Small intestine (tissue), 7 donors: Measurements from ENCODE around the gene PRKD2. TPM values are rescaled to one million over a fixed set of nuclear protein-coding genes. Genes with fewer than 3 reads are reported as not detected.
A peak's percentile ranks its signal among the peaks of the same experiment; 100 is the strongest.
"Not testable (repeated sequence)": the region's sequence is repeated elsewhere in the genome, so short reads cannot be mapped to it uniquely, and the experiment has no call there.

Source experiments
- DNase-seq, 2 donors: peaks; one replicate each; pipeline versions ENCODE4 v3.0.0 to v3.0.0-alpha.2; 2013
- FAIRE-seq: peaks from 2 replicates; lab custom pipeline; 2012; peaks lifted over from hg19 to GRCh38; lab: Jason Lieb, UNC
- H3K27ac ChIP-seq, 3 donors: one replicate each; pipeline ENCODE4 v1.5.1; 2013; ENCODE audit warnings: low read length in 2 of 3, mild to moderate bottlenecking in 2 of 3, control low read depth in 1 of 3, inconsistent platforms in 1 of 3, low read depth in 1 of 3, moderate library complexity in 1 of 3
- H3K27me3 ChIP-seq, 3 donors: one replicate each; pipeline ENCODE4 v1.6.1; 2013; ENCODE audit warnings: low read length in 3 of 3, inconsistent platforms in 1 of 3; ENCODE audit not compliant: control insufficient read depth in 3 of 3, insufficient read depth in 3 of 3
- H3K36me3 ChIP-seq, 3 donors: one replicate each; pipeline ENCODE4 v1.6.1; 2013; ENCODE audit warnings: low read length in 3 of 3, inconsistent platforms in 1 of 3, low read depth in 1 of 3, mild to moderate bottlenecking in 1 of 3, moderate library complexity in 1 of 3; ENCODE audit not compliant: control insufficient read depth in 3 of 3, insufficient read depth in 2 of 3
- H3K4me1 ChIP-seq, 3 donors: one replicate each; pipeline ENCODE4 v1.6.1; 2013; ENCODE audit warnings: low read length in 2 of 3, inconsistent platforms in 1 of 3, low read depth in 1 of 3, mild to moderate bottlenecking in 1 of 3, moderate library complexity in 1 of 3; ENCODE audit not compliant: control insufficient read depth in 3 of 3, insufficient read depth in 2 of 3
- H3K4me3 ChIP-seq, 3 donors: one replicate each; pipeline ENCODE4 v1.5.1; 2013; ENCODE audit warnings: low read length in 3 of 3, control low read depth in 1 of 3, inconsistent platforms in 1 of 3, low read depth in 1 of 3, mild to moderate bottlenecking in 1 of 3, moderate library complexity in 1 of 3
- H3K9me3 ChIP-seq, 2 donors: one replicate each; pipeline ENCODE4 v1.6.1; 2013; ENCODE audit warnings: low read depth in 1 of 2, low read length in 1 of 2; ENCODE audit not compliant: control insufficient read depth in 2 of 2, insufficient read depth in 1 of 2
- WGBS, 3 donors: extraction: QIAGEN DNeasy Blood & Tissue Kit; methylation state at CpG; one replicate each; pipeline ENCODE4 v1.1.7; 2013; 5-methylcytosine and 5-hydroxymethylcytosine counted together
- polyA plus RNA-seq, 4 donors: library from polyadenylated mRNA; stranded (reverse) in 3 of 4; unstranded in 1 of 4; fragments of 200-250 nt in 3 of 4; fragments of 120-200 nt in 1 of 4; gene quantifications; one replicate each; pipeline versions ENCODE4 v1.2.1 to v1.2.3, GENCODE V29; 2013
- donor health status: healthy with polysubstance abuse.
- donor health status: control.
- donor health status: control.
- donor health status: Bipolar disorder and iron deficiency.
- donor health status: healthy.

The PRKD2 gene
- polyA plus RNA-seq, 4 donors: 30.7 to 87.4 (median 57.6) TPM

DNA sequence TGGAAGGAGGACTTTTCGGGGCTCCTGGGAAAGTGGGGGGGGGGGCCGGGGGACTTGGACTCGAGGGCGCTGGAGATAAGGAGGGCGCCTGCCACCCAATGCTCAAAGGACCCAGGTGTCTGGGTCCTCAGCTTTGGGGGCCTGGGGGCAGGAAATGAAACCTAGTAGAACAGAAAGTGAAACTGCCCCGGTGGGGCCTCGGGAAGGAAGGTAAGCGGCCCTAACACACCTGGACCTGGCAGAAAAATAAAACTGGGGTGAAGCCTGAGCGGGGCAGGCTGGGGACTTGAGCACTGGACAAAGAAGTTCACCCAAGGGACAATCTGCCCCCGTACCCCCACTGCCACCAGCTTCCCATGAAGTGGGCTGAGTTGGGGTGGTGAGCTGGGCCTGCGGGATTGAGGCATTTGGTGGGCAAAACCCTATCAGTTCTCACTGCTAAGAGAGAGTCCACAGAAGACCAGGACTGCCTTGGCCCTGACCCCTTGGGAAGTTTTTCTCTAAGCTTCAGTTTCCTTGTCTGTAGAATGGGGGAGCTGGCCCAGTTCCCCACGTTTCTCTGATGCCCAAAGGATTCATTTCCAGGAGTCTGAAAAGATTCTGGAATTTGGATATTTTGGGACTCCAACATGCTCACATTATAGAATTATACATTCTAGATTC is 2.3 kb downstream of the PRKD2 start:
- Histone ChIP-seq H3K4me1 (peaks cover 0 to 15% (median 5%) of the 10 kb centered on the region in 3 donors), H3K4me3 (peak overlapping the region; percentile 55 to 84 (median 76))
- 0 to 6% (median 5%) methylated on average over 8 to 12 of the region's 12 CpGs for WGBS, 3 donors

DNA sequence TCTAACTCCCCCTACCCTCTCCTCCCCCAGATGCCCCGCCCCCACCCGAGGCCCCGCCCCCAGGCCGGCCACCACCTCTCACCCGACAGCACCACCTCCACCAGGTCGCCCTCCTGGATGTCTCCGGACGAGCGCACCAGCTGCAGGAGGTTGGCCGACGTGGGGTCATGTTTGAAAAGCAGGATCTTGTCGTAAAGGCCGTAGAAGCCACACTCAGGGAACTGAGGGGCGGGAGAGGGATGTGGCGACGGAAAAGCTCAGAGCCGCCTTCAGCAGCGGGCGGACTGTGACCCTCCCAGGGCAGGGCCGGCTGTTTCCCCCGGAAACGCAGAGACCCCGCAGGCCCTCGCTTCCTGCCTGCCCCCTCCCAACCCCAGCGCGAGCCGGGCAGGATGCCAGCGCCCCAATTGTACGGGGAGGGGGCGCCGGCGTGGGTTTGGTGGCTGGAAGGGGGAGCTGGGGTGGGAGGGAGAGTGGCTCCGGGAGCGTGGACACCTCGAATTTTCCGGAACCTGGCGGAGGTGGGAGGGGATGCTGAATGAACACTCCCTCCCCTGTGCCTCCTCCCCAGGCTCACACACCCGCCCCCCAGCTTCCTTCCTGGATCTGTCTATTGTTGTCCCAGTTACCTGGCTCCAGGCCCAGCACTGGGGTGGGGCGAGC is 3.0 kb downstream of the PRKD2 start:
- FAIRE-seq: no peak
- H3K9me3 ChIP-seq: no peaks in the 10 kb centered on the region
- DNase-seq: peak in 1 of 2 donors; percentile 88
- no peaks in the 10 kb centered on the region for H3K27me3 ChIP-seq
- peaks cover 0 to 15% (median 5%) of the 10 kb centered on the region in 3 donors for H3K4me1 ChIP-seq
- 0% methylated on average over 31 to 39 of the region's 39 CpGs for WGBS, 3 donors
- peak overlapping the region; percentile 55 to 84 (median 76) for H3K4me3 ChIP-seq
- peak overlapping the region; percentile 92 to 98 (median 97) for H3K27ac ChIP-seq
- H3K36me3 ChIP-seq: peaks cover 4 to 41% (median 5%) of the 10 kb centered on the region in 3 donors

More for the DNA sequence above, 2.3 kb downstream of the PRKD2 start:
- no peaks in the 10 kb centered on the region for H3K27me3 ChIP-seq
- H3K27ac ChIP-seq: peak overlapping the region; percentile 92 to 98 (median 97)
- peaks cover under 1 to 42% (median 2%) of the 10 kb centered on the region in 3 donors for H3K36me3 ChIP-seq
- FAIRE-seq (no peak), DNase-seq (peak; percentile 97 to 98)
- no peaks in the 10 kb centered on the region for H3K9me3 ChIP-seq

DNA sequence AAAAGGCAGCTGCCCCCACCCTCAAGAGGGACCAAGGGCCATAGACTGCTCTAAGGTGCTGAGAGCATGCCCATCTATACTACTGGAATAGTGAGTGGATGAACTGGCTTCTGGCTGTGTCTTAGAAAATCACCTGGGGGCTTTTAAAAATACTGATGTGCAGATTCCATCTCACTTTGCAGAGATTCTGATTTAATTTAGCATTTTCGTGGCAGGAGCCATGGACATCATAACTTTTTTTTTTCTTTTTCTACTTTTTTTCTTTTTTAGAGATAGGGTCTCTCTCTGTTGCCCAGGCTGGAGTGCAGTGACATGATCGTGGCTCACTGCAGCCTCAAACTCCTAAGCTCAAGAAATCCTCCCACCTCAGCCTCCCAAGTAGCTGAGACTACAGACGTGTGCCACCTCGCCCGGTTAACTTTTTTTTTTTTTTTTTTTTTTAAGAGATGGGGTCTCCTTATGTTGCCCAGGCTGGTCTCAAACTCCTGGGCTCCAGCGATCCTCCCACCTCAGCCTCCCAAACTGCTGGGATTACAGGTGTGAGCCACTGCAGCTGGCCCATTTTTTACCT is 4.1 kb downstream of the PRKD2 start:
- peaks cover 4 to 40% (median 8%) of the 10 kb centered on the region in 3 donors for H3K36me3 ChIP-seq
- H3K4me1 ChIP-seq: peaks cover 0 to 14% (median 3%) of the 10 kb centered on the region in 3 donors
- H3K27ac ChIP-seq: peak overlapping the region in 1 of 3 donors; percentile 97
- not testable (repeated sequence) for H3K4me3 ChIP-seq, FAIRE-seq, H3K9me3 ChIP-seq, H3K27me3 ChIP-seq, DNase-seq
- 85 to 87% (median 87%) methylated on average over 6 of the region's 6 CpGs for WGBS, 3 donors

DNA sequence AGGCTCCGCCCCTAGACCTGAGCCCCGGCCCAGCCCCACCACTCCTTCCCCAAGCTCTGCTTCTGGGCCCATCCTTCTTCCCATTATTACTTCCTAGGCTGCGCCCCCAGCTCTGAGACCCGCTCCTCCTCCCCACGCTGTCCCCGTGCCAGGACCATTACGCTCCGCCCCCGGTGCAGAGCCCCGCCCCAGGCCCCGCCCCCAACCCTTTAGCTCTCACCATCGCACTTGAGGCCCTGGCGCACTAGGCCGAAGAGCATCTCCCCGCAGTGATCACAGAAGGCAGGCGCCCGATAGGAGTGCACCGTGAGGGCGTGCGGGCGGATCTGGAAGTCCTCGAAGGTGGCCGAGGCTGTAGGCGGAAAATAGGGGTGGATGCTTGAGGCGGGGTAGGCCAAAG is 6.2 kb downstream of the PRKD2 start:
- WGBS, 3 donors: 83 to 87% (median 86%) methylated on average over 19 to 25 of the region's 25 CpGs
- no peak for FAIRE-seq
- no peak for DNase-seq

DNA sequence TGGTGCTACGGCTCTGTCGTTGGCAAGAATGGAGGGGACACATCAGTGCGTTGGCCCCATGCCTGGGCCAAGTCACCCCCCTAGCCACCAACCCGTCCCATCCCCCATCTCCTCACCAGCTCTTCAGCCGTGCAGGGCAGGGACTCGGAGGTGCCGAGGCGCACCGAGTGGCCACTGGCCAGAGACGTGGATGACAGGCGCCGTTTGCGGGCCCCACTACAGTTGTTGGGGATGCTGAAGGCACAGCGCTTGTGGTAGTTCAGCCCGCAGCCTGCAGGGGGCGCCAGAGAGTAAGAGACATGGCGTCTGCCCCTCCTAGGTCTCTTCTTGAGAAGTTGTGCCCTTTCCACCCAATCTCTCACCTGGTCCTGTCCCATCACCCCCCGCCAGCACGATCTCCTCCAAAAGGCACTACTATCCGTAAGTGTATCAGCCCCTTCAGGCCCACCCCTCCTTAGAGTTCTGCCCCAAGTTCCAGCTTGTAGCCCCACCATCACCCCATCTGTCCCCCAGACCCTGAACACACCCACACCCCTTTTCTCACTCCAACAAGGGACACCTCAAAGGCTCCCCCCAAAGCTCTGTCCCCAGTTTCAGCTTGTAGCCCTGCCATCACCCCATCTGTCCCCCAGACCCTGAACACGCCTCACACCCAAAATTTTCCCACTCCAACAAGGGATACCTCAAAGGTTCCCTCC is 12.4 kb downstream of the PRKD2 start:
- Histone ChIP-seq H3K36me3 (peaks cover 13 to 81% (median 16%) of the 10 kb centered on the region in 3 donors), H3K9me3 (no peaks in the 10 kb centered on the region), H3K27me3 (no peaks in the 10 kb centered on the region), H3K4me3 (no peak overlapping the region), H3K27ac (no peak overlapping the region), H3K4me1 (no peaks in the 10 kb centered on the region)
- DNase-seq (peak; percentile 55 to 70), FAIRE-seq (no peak)
- 24 to 35% (median 28%) methylated on average over 19 to 21 of the region's 21 CpGs for WGBS, 3 donors

More for the DNA sequence above, 6.2 kb downstream of the PRKD2 start:
- H3K27me3 ChIP-seq: no peaks in the 10 kb centered on the region
- no peaks in the 10 kb centered on the region for H3K9me3 ChIP-seq
- no peak overlapping the region for H3K27ac ChIP-seq
- H3K4me3 ChIP-seq: no peak overlapping the region
- peaks cover 0 to 8% (median 2%) of the 10 kb centered on the region in 3 donors for H3K4me1 ChIP-seq
- H3K36me3 ChIP-seq: peaks cover 4 to 55% (median 10%) of the 10 kb centered on the region in 3 donors

DNA sequence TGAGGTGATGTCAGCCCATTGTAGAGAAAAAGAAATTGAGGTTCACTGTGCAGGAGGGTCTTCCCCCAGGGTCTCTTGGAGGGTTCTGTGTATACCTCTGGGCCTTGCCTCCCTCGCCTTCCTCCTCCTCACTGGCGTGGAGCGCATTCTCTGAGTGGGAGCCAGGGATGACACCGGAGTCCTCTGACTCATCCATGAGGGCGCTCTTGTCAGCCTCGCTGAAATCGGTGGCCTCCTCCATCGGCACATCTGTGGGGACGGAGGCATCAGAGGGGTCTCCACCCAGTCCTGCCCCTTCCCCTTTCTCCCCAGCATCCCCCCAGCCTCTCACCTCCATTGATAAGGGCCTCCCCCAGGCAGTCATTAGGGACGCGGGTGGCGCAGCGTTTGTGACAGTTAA is 16.2 kb downstream of the PRKD2 start:
- no peak for DNase-seq
- Histone ChIP-seq H3K4me3 (no peak overlapping the region), H3K27me3 (no peaks in the 10 kb centered on the region), H3K9me3 (no peaks in the 10 kb centered on the region), H3K36me3 (peaks cover 14 to 88% (median 25%) of the 10 kb centered on the region in 3 donors), H3K27ac (no peak overlapping the region), H3K4me1 (peaks cover 0 to 10% (median 2%) of the 10 kb centered on the region in 3 donors)
- 92 to 96% (median 95%) methylated on average over 13 of the region's 13 CpGs for WGBS, 3 donors
- no peak for FAIRE-seq

DNA sequence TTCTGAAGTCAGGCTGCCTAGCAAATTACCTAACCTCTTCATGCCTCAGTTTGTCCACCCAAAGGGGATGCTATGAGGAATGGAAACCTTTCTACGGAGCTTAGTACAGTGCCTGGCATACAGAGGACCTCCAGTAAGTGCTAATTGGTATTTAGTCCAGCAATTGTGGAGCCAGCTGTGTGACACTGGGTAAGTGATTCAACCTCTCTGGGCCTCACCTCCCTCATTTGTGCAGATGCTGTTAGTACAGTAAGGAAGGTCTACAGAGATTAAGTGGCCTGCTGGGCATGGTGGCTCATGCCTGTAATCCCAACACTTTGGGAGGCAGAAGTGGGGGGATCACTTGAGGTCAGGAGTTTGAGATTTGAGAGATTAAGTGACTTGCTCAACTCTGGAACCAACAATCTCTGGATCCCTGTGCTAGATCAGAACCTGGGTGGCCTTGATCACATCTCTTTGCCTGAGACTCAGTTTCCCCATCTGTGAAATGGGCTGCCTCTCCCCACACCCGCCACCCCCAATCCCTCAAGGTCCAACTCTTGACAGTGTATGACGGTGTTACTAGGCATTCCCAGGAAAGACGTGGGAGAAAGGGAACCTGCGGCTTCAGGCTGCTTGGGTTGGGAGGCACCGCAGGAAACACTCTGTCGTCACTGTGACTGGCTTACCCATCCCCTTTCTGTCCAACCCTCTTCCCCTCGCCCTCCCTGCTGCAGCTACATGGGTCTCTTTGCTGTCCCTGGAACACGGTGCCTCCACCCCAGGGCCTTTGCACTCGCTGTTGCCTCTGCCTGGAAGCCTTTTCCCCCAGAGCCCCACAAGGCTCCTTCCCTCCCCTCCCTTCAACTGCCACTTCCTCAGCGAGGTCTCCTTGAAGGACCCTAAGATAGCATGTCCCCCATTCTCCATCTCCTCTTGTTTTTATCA is 18.3 kb downstream of the PRKD2 start:
- Histone ChIP-seq H3K27me3 (no peaks in the 10 kb centered on the region), H3K4me3 (no peak overlapping the region), H3K9me3 (no peaks in the 10 kb centered on the region), H3K4me1 (peaks cover 0 to 10% (median 2%) of the 10 kb centered on the region in 3 donors), H3K27ac (no peak overlapping the region), H3K36me3 (peaks cover 18 to 91% (median 30%) of the 10 kb centered on the region in 3 donors)
- FAIRE-seq (no peak), DNase-seq (no peak)
- WGBS, 3 donors: 94 to 98% (median 96%) methylated on average over 11 of the region's 11 CpGs
